NCI-H2227 (cell line): ENCODE measurements around the gene RXFP4.
"Not testable (repeated sequence)": the region's sequence is repeated elsewhere in the genome, so short reads cannot be mapped to it uniquely, and the experiment has no call there.

Experiments
- DNase-seq: peaks from one replicate; lab custom pipeline; 2025; ENCODE audit not compliant: unreplicated experiment; lab: John Stamatoyannopoulos, UW

Gene RXFP4

DNA sequence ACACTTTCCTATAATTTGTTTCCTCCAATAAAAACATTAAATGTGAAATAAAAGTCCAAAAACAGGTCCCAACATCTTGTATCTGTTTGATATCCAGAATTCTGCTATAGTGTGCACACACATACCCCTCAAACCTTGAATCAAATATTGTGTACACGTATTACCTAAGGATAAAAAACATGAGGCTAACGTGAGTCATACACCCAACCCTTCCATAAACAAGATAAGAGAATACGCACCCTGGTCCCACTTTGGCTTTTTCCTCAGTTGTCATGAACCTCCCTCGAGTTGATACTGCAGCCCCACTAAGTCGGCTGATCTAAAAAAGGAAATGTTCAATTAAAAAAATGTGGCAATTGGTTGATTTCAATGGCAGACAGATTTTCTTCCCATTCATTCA is 12.4 kb upstream of the RXFP4 start:
- DNase-seq, result no peak

GRCh38 chr1:155930725-155931124 is 10.7 kb upstream of the RXFP4 start:
- DNase-seq, result not testable (repeated sequence)

DNA sequence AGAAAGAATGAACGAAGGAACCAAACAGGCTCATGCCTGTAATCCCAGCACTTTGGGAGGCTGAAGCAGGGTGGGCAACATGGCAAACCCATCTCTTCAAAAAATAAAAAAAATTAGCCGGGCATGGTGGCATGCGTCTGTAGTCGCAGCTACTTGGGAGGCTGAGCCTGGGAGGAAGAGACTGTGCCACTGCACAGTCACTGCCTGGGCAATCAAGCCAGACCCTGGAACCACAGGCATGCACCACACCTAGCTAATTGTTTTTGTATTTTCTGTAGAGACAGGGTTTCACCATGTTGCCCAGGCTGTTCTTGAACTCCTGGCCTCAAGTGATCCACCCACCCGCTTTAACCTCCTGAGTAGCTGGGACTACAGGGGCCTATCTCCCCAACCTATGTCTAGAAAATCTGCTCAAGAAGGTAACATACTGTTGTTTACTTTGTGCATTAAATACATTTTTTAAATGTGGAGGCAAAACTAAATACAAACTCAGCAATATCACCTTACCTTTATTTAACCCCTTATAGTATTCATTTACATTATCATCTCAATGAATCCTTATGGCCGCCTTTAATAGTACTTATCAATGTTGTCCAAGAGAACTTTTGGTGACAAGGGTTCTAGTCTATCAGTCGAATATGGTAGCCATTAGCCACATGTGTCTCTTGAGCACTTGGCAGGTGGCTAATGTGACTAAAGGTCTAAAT is 10.0 kb upstream of the RXFP4 start:
- DNase-seq, result no peak

- DNase-seq, result no peak
Observed at GRCh38 chr1:155932081-155932480, 9.4 kb upstream of the RXFP4 start.

- no peak for DNase-seq
Observed at GRCh38 chr1:155932487-155932886, 9.0 kb upstream of the RXFP4 start.

GRCh38 chr1:155933591-155934096 is 7.8 kb upstream of the RXFP4 start:
- peak; percentile 33 for DNase-seq

DNA sequence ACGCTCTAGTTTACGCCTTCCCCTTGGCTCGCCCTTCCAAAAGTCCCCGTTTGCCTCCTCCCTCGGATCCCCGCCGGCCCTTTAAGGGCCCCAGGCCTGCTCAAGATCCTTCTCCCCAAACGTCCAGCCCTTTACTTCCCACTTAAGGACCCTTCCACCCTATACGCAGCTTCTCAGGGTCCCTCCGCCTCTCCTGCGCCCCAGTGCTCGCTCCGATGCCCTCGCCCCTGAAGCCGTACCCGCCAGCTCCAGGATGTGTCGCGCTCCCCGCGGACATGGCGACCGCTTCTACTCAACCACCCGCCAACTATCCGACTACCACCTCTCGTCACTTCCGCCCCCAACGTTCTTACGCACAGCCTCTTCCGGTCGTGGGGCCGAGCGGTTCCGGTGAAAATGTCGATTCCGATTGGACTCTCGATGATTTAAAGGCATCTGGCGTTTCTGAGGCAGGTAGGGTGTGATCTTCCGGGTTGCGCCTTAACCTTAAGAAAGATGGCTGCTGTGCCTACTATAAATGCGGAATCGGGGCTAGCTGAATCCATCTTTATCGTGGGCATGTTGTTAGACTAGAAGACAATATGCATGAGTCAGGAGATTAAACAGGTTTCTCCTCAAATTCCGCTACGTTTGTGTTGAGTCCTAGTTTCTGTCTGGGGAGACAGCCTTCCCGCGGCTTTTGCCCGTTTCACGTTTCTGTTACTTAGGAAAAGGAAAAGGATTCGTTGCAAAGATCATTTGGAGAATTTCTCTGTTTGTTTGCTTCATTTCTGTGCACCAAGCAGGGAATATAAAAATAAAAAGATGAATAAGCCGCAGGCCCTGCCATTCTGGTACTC is 7.1 kb upstream of the RXFP4 start, which contains the start of gene KHDC4:
KHDC4 (minus strand) TSS at position 317 of the 839 bp plus-strand sequence; CDS start at position 277, 40 bp downstream.
- peak; percentile 99 for DNase-seq

DNA sequence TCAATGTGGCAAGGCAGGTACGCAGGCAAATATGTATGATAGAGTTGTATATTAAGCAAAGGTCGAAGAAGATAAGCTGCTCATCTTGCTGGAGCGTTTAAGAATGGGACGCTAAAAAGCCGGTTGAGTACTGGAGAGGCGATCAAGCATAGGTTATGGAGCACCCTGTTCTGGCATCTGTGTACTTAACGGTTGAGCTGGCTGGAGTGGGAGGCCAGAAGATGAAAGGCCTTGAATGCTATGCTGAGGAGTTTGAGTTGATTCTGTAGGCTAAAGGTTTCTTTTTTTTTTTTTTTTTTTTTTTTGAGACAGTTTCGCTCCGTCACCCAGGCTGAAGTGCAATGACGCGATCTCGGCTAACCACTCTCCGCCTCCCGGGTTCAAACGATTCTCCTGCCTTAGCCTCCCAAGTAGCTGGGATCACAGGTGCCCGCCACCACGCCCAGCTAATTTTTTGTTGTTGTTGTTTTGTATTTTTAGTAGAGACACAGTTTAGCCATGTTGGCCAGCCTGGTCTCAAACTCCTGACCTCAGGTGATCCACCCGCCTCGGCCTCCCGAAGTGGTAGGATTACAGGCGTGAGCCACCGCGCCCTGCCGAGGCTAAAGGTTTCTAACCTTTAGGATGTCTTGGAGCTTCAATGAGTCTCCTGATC is 6.4 kb upstream of the RXFP4 start:
- DNase-seq, result peak; percentile 58

DNA sequence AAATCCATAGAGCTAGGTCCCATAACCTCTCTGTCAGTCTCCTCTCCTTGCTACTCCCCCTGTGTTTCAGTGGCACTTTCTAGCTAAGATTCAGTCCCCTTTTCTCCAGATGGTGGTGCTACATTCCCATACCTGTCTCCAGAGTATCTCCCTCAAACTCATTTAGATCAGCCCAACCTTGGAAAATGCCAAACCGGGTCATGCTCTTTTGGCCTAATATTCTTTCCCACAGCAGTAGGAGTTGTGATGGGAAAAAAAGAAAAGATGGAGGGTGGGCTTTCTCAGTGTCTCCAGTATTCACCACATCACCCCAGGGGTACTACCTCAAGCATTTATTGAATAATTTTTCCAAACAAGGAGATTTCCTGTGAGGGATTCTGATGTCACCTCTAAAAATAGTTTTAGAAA is 3.2 kb upstream of the RXFP4 start:
- peak; percentile 67 for DNase-seq

GRCh38 chr1:155940482-155940992 is 901 bp upstream of the RXFP4 start:
- no peak for DNase-seq

GRCh38 chr1:155941845-155942531 is 550 bp downstream of the RXFP4 start:
- DNase-seq, result no peak

DNA sequence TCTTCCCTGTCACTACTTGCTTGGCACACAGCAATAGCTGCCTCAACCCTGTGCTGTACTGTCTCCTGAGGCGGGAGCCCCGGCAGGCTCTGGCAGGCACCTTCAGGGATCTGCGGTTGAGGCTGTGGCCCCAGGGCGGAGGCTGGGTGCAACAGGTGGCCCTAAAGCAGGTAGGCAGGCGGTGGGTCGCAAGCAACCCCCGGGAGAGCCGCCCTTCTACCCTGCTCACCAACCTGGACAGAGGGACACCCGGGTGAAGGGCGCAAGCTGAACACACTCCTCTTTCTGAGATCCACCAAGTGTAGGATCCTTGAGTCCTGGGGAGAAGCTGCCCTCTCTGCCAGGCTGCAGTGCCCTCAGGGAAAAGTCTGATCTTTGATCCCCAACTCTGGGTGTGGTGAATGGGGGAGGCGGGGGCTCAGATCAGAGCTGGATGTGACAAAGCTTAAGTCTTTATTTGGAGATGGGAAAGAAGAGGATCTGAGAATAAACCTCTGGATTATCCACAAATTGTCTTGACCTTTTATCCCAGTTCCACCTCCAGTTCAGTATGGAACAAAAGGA is 1.2 kb downstream of the RXFP4 start:
- DNase-seq, result no peak

GRCh38 chr1:155944444-155944799 is 3.0 kb downstream of the RXFP4 start:
- DNase-seq, result peak; percentile 18

- no peak for DNase-seq
Observed at GRCh38 chr1:155946633-155947219, 5.3 kb downstream of the RXFP4 start.

- no peak for DNase-seq
Observed at GRCh38 chr1:155947292-155947691, 5.9 kb downstream of the RXFP4 start.

GRCh38 chr1:155947741-155948140 is 6.3 kb downstream of the RXFP4 start:
- no peak for DNase-seq

DNA sequence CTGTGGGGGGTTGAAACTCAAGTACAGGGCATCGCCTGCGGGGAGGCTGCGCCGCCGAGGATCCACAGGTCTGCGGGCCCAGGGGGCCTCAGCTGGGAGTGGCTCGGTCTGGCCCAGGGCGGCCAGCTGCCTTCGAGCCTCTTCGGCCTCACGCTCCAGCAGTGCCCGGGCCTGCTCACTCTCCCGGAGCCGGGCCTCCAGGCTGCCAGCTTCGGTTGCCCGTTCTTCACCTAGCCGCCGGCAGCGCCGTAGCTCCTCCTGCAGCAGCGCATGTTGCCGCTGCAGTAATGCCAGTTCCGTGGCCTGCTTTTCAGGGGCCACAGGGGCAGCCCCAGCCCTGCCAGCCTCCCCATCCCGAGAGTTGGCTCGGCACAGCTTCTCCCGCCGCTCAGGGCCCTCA is 9.4 kb downstream of the RXFP4 start:
- no peak for DNase-seq

DNA sequence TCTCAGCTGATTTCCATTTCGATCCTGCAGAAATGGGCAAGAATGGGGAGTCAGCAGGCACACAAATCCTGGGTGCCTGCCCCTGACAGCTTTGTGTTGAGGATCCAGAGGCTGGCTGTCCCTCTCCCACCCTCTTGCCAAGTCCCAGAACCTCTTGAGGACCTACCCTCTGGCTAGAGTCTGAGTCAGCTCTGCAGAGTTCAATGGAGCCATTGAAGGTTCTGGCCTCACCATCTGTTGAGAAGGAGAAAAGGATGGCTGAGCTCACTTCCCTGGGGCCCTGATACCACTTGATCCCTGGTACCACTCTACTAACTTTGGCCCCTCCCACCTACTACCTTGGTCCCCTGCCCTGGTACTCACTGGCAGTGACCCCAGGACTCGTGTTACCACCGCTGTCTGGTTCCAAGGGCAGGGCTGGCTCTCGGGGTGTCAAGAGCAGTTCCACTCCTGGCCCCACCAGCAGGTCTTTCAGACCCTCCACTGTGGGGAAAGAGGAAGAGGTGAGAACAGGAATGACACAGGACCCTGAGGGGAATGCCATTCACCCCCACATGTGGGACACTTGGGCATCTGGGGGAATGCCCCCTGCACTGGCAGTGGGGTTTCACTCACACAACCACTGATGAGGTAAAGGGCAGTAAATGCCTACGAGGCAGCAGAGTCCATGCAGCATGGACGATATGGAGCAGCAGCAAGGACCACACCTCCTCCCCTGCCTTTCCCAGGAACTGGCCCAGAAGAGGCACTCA is 10.5 kb downstream of the RXFP4 start:
- DNase-seq, result no peak

DNA sequence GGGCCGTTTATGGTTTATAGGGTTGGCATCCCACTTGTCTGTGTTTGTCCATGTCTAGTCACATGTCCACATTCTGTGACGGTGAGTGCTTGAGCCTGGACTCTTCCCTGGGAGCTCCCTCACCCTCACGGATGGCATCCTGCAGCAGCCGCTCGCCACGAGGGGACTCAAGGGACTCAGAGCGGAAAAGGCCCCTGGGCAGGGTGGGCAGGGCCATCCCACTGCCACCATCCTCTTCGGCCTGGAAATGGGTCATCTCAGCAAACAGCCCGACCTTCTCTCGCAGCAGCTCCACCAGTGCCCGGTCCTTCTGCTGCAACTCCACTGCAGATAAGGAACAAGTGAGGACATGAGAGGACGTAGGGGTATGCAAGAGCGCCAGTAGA is 11.1 kb downstream of the RXFP4 start:
- DNase-seq, result no peak
